Calu3 (cell line): ENCODE measurements around the gene NID2. TPM values are rescaled to one million over a fixed set of nuclear protein-coding genes. Genes with fewer than 3 reads are reported as not detected.
A peak's percentile ranks its signal among the peaks of the same experiment; 100 is the strongest.

Experiments
- BruUV-seq: library from RNA; stranded (reverse); fragments of 400-500 nt; replicated peaks from 2 replicates; lab custom pipeline; 2021; lab: Mats Ljungman, UMichigan
- CTCF ChIA-PET: fragments of 300-600 bp; sonication (Branson Sonifier 250); formaldehyde crosslinking; loops from one replicate; lab custom pipeline; 2022; ENCODE audit warnings: antibody characterized with exemption; lab: Charles Lee
- DNase-seq: peaks from one replicate; pipeline ENCODE4 v3.0.0; 2022
- H3K27ac Mint-ChIP-seq: one replicate; pipeline ENCODE4 v1.8.0; 2022; ENCODE audit warnings: mixed read lengths; ENCODE audit not compliant: unreplicated experiment
- H3K27me3 Mint-ChIP-seq: one replicate; pipeline ENCODE4 v1.8.0; 2022; ENCODE audit warnings: mixed read lengths; ENCODE audit not compliant: unreplicated experiment
- H3K36me3 Mint-ChIP-seq: one replicate; pipeline ENCODE4 v1.8.0; 2022; ENCODE audit warnings: mild to moderate bottlenecking, moderate library complexity, mixed read lengths; ENCODE audit not compliant: insufficient read depth, unreplicated experiment
- H3K4me1 Mint-ChIP-seq: one replicate; pipeline ENCODE4 v1.8.0; 2022; ENCODE audit warnings: mild to moderate bottlenecking, low read depth, mixed read lengths; ENCODE audit not compliant: unreplicated experiment
- H3K4me3 Mint-ChIP-seq: one replicate; pipeline ENCODE4 v1.8.0; 2022; ENCODE audit warnings: mild to moderate bottlenecking, low read depth, moderate library complexity, mixed read lengths; ENCODE audit not compliant: unreplicated experiment
- H3K9me3 Mint-ChIP-seq: one replicate; pipeline ENCODE4 v1.8.0; 2022; ENCODE audit warnings: low read depth, mixed read lengths; ENCODE audit not compliant: unreplicated experiment
- CTCF ChIP-seq: fragments of 200-600 bp; IDR thresholded peaks from one replicate; pipeline ENCODE4 v1.8.0; 2022; ENCODE audit warnings: antibody characterized with exemption; ENCODE audit not compliant: unreplicated experiment
- intact Hi-C: fragments of 100-400 bp; cut with micrococcal nuclease; formaldehyde crosslinking; loops from one replicate; pipeline ENCODE4 v1.10.0; 2022; ENCODE audit not compliant: unreplicated experiment
- total RNA-seq: library from RNA; stranded (reverse); gene quantifications from 2 replicates; pipeline ENCODE4 v1.2.3, GENCODE V29; 2022

Gene NID2
- total RNA-seq, 1 experiment from 2014 or later = not detected

DNA sequence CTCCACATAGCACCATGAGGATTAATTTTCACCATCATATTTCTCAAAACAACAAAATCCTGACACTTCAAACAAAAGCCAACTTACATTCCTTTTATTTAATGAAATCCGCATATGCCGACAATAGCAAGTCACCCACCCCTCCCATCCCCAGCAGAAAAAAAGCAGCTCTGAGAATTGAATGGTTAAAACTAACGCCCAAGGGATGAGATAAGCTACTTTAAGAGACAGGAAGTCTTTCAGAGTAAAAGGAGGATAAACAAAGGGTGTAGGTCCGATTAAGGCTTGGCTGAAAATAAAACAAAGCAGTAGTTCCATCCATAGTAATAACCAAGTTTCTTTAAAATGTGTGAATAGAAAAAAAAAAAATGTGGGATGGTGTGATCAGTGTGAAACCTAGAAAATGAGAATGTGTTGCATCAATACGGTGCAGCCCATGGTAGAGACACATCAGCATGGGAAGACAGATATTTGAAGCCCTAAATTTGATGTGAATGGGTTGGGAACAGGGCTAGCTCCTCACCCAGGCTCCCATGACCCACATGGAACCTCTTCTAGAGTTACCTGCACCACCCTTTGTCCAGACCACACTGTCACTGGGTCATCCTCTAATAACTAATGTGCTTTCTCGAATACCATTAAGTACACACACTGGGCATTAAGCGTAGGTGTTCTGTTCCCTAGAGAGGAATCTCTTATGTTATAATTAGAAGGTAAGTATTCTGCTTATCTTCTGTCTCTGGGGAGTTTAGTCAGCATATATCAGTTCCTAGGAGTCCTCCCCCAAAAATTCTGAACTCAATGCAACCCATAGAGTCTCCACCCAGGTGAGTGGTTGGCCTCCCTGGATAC, 47.8 kb downstream of the NID2 start:
- intact Hi-C loops = no loop called here
- TF ChIP-seq CTCF = no peak
- Mint-ChIP-seq H3K27me3 (peaks cover 16% of the 10 kb centered on the region), H3K4me1 (peaks cover 19% of the 10 kb centered on the region), H3K27ac (no peak overlapping the region), H3K4me3 (no peak overlapping the region), H3K36me3 (no peaks in the 10 kb centered on the region), H3K9me3 (no peaks in the 10 kb centered on the region)
- CTCF ChIA-PET = no interaction called here
- no TSS peak for BruUV-seq
- no peak for DNase-seq

DNA sequence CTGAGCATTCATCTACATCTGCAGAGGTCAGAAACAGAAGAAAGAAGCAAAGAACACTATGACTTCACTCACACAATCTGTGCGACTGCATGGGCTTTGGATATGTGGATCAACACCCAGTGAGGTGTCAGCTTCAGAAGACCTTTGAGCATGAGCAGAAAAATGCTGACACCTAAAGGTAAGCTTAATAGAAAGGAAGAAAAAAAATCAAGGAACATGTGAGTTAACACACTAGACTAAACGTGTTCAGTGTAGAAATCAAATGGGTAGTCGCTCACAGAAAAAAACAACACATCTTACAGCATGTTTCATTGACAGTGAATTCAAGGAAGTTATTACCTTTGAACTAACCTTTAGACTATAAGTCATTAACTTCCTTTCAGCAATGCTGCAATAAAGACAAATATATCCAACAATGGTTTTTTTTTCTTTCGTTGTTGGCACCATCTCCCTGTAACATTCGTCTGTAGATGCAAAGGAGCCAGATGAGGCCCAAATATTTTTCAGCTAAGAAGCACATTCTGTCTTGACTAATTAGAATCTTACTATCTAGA, 48.6 kb downstream of the NID2 start:
- BruUV-seq = no TSS peak
- H3K27me3 Mint-ChIP-seq = peaks cover 20% of the 10 kb centered on the region
- no peak for DNase-seq
- H3K27ac Mint-ChIP-seq = no peak overlapping the region
- intact Hi-C loops = no loop called here
- H3K4me1 Mint-ChIP-seq = peaks cover 19% of the 10 kb centered on the region
- CTCF ChIA-PET = no interaction called here
- no peaks in the 10 kb centered on the region for H3K36me3 Mint-ChIP-seq
- TF ChIP-seq CTCF = no peak
- H3K9me3 Mint-ChIP-seq = no peaks in the 10 kb centered on the region
- no peak overlapping the region for H3K4me3 Mint-ChIP-seq

- CTCF ChIA-PET = no interaction called here
- no peak for TF ChIP-seq CTCF
- DNase-seq = no peak
- Mint-ChIP-seq H3K27me3 (peaks cover 20% of the 10 kb centered on the region), H3K4me1 (peaks cover 19% of the 10 kb centered on the region), H3K27ac (no peak overlapping the region), H3K36me3 (peaks cover 3% of the 10 kb centered on the region), H3K4me3 (no peak overlapping the region), H3K9me3 (no peaks in the 10 kb centered on the region)
- no TSS peak for BruUV-seq
- intact Hi-C loops = no loop called here
Observed at GRCh38 chr14:52018970-52019369, 49.9 kb downstream of the NID2 start.

DNA sequence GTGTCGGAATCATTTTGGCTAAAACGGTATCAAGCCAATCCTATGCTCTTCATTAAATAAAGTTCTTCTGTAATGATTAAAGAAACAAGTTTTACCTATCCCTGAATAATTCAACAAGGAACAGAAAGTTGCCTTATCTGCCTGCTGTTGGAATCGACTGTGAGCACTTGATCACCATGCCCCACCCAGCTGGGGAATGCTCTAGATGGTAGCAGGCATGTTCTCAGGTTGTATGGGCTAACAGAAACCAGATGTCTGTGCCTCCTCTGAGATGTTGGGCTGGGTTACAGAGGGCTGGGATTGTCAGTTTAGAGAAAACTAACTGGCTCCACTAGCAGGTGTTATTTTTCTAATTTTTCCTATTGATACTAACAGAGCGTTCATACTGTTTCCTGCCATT, 50.6 kb downstream of the NID2 start:
- intact Hi-C loops = no loop called here
- CTCF ChIA-PET = interaction anchor here (1.0 kb wide), 1 partner anchor 14 kb away, joined by 3 read pairs; no protein-coding TSS in a partner anchor
- H3K4me3 Mint-ChIP-seq = no peak overlapping the region
- H3K27ac Mint-ChIP-seq = no peak overlapping the region
- DNase-seq = peak; percentile 51
- H3K9me3 Mint-ChIP-seq = no peaks in the 10 kb centered on the region
- peaks cover 19% of the 10 kb centered on the region for H3K4me1 Mint-ChIP-seq
- H3K27me3 Mint-ChIP-seq = peaks cover 20% of the 10 kb centered on the region
- peaks cover 4% of the 10 kb centered on the region for H3K36me3 Mint-ChIP-seq
- TF ChIP-seq CTCF = no peak
- BruUV-seq = no TSS peak
